OCI-LY1 (cell line): ENCODE results near the gene ANTXR1.

ENCODE experiments used
- EZH2 ChIP-seq: fragments of 200-600 bp; sonication (generic), shearing (Covaris generic); IDR thresholded peaks from 2 replicates; pipeline ENCODE4 v1.8.0; 2017; ENCODE audit warnings: borderline replicate concordance, mixed run types, mild to moderate bottlenecking, antibody characterized with exemption, low read length, moderate library complexity, mixed read lengths
- TF ChIP-seq, protein P1 (sequence below): fragments of 200-600 bp; sonication (generic), shearing (Covaris generic); IDR thresholded peaks from 2 replicates; pipeline ENCODE4 v1.5.1; 2017; ENCODE audit warnings: mild to moderate bottlenecking, antibody characterized with exemption, low read length, moderate library complexity, mixed read lengths

- TF ChIP-seq, protein P1, sequence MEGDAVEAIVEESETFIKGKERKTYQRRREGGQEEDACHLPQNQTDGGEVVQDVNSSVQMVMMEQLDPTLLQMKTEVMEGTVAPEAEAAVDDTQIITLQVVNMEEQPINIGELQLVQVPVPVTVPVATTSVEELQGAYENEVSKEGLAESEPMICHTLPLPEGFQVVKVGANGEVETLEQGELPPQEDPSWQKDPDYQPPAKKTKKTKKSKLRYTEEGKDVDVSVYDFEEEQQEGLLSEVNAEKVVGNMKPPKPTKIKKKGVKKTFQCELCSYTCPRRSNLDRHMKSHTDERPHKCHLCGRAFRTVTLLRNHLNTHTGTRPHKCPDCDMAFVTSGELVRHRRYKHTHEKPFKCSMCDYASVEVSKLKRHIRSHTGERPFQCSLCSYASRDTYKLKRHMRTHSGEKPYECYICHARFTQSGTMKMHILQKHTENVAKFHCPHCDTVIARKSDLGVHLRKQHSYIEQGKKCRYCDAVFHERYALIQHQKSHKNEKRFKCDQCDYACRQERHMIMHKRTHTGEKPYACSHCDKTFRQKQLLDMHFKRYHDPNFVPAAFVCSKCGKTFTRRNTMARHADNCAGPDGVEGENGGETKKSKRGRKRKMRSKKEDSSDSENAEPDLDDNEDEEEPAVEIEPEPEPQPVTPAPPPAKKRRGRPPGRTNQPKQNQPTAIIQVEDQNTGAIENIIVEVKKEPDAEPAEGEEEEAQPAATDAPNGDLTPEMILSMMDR: no peak
- no peak for TF ChIP-seq EZH2
These were observed 228.9 kb downstream of the ANTXR1 start for GRCh38 chr2:69241664-69242514.
